ENCODE results near the gene DYNLRB1.

DNA sequence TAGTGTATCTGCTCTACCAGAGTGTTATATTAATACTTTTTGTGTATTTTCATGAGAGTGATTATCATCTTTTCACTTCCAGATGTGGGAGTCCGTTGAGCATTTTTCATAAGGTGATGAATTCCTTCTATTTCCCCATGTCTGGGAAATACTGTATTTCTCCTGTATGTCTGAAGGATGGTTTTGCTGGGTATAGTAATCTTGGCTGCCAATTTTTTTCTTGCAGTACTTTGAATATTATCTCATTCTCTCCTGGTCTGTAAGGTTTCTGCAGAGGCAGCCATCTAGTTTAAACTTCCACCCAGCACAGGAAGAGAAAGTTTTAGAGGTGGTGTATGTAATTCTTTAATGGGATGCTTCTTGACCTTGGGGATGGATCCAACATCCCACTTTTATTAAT is 15.4 kb upstream of the DYNLRB1 start:
- TF ChIP-seq, protein P1, sequence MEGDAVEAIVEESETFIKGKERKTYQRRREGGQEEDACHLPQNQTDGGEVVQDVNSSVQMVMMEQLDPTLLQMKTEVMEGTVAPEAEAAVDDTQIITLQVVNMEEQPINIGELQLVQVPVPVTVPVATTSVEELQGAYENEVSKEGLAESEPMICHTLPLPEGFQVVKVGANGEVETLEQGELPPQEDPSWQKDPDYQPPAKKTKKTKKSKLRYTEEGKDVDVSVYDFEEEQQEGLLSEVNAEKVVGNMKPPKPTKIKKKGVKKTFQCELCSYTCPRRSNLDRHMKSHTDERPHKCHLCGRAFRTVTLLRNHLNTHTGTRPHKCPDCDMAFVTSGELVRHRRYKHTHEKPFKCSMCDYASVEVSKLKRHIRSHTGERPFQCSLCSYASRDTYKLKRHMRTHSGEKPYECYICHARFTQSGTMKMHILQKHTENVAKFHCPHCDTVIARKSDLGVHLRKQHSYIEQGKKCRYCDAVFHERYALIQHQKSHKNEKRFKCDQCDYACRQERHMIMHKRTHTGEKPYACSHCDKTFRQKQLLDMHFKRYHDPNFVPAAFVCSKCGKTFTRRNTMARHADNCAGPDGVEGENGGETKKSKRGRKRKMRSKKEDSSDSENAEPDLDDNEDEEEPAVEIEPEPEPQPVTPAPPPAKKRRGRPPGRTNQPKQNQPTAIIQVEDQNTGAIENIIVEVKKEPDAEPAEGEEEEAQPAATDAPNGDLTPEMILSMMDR (IDR thresholded peaks at IDR 0.05): no peak
- no peak for TF ChIP-seq POLR2A (IDR thresholded peaks at IDR 0.05)

All from ovary (tissue), 3 donors.